NCI-H146 treated with DMSO at 0.1 percent for 48 hours (cell line): ENCODE data around the gene SMIM36.
"Not testable (repeated sequence)": the region's sequence is repeated elsewhere in the genome, so short reads cannot be mapped to it uniquely, and the experiment has no call there.

Experiments used
- DNase-seq: peaks from one replicate; lab custom pipeline; 2025; ENCODE audit not compliant: unreplicated experiment; lab: John Stamatoyannopoulos, UW

SMIM36 gene

DNA sequence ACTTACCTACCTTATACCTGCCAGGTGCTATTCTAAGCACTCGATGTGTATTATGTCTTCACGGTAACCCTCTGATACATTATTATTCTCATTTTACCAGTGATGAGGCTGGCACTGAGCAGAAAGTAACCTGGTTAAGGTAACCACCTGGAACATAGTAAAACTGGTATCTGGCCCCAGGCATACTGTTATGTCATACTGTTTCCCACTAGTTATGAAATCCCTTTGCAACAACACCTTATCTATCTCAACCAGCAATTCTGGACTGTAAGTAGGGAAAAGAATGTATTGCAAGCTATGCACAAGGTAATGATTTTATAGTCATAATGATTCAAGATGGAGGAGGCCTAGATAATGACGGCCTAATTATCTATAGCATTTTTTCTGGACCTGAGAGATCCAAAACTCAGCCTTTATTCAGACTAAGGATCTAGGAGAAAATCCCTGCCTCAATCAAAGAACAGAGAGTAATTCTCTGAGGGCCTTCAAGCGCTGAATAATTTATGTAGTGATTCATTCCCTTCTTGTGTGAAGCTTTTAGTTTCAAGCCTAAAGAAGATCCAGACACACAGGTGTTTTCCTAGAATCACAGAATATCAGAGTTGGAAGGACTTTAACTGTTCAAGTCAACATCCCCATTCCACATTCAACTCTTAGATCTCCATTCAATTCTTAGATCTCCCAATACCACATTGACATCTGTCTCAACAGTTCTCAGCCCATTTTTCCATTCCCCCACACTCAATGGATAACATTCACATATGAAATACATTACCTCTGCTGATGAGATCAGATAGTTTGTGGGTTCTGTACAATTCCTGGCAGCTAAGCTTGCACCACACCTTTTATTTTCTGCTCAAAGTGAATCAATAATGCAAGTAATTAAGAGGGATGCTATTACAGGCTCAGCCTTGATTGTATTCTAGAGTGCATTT is 74.8 kb downstream of the SMIM36 start:
- DNase-seq, result no peak

DNA sequence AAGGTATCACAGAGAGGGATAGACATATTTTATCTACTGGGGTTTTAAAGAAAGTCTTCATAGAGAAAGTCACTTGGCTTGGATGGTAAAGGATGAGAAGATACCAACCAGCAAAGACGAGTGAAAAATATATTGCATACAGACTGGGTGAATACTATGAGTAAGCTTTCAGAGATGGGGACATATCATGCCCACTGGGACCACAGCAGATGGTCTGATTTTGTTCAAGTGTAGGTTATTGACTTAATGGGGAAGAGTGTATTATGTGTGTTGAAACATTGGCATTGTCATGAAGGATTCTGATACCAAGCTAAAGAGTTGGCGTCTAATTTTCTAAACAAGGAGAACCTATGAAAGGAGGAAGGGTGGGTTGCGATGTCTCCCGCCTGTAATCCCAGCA is 75.8 kb downstream of the SMIM36 start:
- DNase-seq, result no peak

DNA sequence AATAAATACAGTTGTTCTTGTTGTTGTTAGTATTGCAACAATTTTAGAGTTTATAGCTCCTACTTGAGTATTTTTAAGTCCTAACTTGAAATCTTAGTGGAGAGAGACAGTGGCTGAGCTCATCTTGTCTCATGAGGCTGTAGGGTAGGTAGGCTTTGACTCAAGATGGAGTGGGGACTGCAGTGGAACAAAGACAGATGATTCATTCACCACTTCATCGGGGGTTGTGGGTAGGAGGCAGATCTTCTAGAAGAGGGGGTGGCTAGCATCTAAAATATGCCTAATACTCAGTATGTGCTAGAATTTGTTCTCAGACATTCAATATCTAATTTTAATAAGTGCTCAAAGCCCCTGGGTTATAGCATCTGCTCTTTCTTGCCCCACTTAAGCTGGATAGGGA is 76.5 kb downstream of the SMIM36 start:
- DNase-seq, result no peak

DNA sequence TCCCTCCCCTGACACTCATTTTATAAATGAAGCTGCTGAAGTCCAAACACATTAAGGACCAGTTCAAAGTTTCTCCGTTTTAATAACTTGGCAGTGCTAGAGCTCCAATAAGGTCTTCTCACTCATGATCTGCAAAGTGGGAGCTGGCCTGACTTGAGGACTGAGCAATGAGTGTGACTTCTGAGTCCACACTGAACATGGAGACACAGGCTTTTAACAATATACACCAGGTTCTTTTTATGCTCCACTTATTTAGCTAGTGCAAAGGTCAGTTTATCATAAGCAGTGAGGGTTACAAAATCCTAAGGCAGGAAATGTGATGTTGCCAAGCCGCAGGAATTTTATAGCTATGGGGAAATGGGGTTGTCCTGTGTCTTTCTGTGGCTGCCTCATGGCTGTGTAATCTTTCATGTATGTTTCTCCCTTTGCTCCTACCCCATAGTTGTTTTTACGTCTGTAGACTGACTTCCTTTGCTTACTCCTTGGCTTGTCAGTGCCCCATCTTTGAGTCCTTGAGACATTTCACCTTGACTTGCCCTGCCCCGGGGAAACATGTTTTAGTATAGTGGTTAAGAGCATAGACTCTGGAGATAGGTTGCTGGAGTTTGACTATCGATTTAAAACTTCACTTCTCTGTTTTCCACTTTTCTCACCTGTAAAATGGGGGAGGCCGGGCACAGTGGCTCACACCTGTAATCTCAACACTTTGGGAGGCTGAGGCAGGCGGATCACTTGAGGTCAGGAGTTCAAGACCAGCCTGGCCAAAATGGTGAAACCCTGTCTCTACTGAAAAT is 77.4 kb downstream of the SMIM36 start:
- DNase-seq, result no peak

DNA sequence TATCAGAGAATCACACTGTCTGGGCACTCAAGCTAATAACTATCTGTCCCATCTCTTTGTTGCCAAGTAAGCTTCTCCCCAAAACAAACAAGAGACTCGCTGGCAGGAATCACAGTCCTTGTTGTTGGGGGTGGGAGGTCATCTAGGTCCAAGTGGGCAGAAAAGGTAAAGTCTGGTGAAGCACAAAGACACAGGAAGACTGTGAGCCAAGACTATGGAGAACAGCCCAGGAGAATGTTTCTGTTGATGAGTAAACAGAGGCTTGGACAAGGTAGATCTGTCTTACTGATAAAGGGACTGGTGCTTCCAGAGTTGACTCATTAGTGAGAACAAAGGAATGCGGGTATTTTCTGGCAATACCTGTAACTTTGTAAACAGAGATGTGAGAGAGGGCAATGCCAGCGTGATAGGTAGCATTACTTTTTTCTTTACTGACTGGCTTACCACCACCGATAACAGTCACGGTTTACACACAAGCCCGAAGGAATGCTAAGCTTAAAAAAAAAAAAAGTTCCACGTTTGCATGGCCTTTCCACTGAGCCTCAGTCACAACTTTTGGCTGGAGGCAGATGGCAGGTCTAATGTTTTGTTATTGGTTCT is 78.1 kb downstream of the SMIM36 start:
- no peak for DNase-seq

DNA sequence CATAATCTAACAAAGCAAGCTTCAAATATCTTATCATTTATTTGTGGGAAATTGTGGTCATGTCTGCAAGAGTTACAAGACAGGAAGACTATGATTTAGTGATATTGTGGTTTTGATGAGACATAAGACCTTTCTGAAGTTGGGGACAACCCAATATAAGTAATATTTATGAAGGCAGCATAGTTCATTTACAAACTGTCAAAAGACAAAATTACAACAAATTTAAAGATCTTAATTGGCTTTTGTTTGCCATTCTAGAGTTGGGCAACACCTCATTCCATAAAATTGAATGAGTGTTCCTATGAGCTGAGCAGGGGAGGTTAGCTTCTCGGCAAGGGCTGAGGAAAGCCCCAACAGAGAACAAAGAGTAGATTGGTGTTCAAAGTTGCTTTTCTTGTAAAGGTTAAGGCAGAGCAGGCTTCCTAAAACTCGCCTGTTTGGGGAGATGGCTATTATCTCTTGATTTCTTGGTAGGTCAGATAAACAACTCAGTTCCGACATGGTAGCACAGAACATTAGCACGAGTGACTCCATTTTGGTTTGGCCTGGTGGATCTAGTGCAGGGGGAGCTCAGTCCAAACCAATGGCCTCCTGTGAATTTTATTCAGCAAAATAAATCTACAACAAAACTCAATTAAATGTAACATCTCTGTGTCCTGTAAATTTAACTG is 78.8 kb downstream of the SMIM36 start:
- no peak for DNase-seq

DNA sequence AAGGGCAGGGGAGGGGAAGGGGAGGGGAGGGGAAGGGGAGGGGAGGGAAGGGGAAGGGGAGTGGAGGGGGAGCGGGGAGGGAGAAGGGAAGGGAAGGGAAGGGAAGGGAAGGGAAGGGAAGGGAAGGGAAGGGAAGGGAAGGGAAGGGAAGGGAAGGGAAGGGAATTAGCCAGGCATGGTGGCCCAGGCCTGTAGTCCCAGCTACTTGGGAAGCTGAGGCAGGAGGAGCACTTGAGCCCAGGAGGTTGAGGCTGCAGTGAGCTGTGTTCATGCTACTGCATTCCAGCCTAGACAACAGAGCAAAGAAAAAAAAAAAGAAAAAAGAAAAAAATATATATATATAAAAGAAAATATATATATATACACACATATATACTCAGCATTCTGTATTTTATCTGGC is 79.3 kb downstream of the SMIM36 start:
- DNase-seq, result not testable (repeated sequence)

DNA sequence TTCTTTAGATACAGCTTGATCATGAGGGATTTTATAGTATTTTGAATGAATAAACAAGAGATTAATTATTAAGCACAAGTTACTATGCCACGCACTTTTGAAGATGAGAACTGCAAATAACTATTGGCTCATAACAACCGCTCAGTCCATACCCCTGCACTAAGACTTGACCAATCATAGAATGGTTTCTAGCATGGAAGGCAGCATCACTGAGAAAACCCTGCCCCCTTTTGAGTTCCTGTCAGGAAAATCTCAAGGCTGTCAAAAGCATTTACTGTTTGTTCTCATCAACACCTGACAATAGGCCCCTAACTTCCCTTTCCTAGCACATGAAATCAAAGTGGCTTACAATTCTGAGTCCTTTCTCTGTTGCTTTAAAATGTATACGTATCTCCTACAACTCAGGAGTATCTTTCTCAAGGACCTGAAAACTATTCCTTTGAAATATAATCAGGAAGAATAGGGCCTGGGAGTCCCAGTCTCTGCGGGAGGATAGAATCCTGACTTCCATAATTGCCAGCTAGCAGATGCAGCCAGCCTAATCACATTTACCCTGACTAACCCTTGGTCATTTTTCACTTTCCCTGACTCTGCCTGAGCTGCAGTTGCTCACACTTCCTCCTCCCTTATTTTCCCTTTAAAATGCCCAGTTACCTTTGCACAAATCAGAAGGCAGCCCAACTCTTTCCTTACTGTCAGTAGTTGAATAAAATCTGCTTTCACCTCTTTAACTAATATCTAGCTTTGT is 80.5 kb downstream of the SMIM36 start:
- DNase-seq, result no peak

DNA sequence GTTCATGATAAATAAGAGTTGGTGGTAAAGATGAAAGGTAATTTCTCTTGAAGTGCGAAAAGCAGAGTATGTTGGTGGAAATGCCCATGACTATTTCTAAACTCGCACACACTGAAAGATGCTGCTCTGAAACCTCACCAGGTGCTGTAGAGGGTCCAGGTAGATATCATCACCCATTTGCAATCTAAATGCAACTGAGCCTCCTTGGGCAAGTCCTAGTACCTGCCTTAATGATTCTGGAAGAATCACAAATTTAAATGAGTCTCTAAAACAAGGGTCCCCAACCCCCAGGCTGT is 83.7 kb downstream of the SMIM36 start:
- no peak for DNase-seq

DNA sequence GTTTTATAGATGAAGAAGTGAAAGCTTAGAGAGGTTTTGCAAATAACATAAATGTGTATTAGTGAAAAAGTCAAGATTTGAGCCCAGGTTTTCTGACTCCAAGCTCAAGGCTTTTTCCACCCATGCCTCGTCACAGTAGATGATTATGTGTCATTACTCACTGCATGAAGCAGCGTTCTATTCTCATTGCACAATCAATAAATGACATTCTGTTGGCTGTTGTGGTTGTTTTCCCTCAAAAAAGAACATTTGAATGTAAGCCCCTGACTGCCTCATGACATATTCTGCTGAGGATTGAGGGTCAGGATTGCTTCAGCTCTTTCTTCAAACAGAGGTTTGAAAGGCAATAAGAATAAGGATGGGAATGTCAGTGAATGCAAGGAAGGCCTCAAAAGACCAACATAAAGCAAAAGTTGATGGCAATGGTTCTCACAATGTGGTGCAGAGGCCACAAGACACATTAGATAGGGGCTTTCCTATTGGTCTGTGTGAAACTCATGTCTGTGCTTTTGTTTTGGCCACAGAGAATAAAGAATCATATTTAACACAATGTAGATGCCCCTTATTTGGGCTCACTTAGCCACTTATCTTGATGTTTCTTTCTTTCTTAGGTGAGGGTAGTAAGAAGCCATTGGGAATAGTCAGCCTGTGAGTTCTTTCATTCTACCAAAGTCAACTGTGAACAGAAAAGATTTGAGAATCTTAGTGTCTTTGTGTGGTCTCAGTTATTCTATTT is 84.2 kb downstream of the SMIM36 start:
- no peak for DNase-seq

DNA sequence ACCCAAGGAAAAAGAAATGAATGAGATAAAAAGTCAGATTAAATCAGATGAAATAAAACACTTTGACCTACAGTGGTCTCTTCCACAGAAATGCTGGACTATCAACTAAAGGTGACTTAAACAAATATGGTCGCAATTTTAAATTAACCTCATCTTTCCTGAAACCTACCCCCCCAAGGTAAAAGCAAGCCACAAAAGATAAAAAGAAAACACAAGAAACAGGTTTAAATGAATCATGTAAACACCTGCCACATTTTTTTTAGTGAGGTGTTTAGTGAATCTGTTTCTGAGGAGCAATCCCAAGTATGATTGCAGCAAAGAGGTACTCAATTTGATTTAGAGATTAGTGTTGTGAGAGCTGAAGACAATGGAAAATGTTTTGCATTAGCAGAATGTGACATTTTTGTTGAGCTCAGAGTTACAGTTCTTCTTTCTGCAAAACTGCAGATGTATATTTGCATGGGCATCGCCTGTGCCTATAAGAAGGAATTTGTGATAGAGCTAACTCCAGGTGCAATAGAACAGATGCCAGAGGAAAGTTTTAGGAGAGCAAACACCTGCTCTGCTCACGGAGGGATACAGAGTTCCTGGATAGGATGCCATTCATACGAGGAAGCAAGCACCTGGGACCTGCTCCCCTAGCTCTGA is 86.2 kb downstream of the SMIM36 start:
- no peak for DNase-seq

DNA sequence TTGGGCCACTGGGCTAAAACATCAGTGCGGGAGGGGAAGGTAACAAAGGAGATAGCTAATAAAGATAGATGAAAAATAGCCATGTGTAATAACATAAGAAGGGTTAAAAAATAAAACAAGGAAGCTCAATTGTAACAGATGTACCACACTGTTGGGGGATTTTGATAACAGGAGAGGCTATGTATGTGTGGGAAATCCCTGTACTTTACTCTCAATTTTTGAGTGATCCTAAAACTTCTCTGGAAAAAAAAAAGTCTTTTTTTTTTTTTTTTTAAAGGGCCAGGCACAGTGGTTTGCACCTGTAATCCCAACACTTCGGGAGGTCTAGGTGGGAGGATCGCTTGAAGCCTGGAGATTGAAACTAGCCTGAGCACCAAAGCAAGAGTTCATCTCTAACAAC is 87.7 kb downstream of the SMIM36 start:
- DNase-seq, result no peak

DNA sequence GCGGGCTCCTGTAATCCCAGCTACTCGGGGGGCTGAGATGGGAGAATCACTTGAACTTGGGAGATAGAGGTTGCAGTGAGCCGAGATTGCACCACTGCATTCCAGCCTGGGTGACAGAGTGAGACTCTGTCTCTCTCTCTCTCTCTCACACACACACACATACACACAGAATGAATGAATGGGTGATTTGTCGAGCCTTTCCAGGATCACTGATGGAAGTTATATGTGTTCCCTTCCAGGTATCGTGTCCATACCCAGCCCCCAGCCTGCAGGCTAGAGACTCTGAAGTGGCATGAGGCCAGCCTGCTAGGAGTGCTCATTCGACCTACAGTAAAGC is 88.5 kb downstream of the SMIM36 start:
- DNase-seq, result not testable (repeated sequence)

DNA sequence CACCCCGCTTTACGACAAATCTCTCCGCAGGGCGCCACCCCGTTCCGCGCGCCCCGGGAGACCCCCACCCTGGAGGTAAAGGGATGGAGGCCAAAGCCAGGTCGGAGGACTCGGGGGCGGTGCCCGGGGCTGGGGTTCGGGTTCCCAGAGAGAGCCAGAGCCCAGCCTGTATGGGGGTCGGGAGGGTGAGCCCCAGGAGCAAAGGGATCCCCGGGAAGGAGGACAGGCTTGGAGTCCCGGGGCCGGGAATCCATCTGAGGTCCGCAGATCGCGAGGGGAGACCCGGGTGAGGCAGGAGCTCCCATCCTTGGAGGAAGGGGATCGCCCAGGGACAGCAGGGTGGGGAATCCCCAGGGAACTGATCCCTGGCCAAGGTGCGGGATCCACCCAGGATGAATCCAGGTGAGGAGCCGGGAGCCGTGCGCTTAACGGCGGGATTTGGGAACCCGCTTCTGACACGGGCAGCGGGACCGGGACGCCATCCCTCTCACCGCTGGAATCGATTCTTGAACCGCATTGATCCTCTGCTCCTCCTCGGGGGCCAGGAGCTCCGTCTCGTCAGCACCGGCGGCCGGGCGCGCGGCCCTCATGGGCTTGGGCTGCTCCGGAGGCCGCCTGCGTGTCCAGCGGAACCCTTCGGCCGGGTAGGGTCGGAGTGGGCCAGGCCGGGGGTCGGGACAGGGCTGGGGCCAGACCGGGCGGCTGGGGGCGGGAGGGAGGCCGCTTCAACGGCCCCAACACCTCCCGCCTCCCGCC is 89.9 kb downstream of the SMIM36 start, which contains the start of gene MMD:
TSS of gene MMD (minus strand) at position 657 of the 756 bp plus-strand sequence. CDS start at position 517, 140 bp downstream.
- peak; percentile 66 for DNase-seq

DNA sequence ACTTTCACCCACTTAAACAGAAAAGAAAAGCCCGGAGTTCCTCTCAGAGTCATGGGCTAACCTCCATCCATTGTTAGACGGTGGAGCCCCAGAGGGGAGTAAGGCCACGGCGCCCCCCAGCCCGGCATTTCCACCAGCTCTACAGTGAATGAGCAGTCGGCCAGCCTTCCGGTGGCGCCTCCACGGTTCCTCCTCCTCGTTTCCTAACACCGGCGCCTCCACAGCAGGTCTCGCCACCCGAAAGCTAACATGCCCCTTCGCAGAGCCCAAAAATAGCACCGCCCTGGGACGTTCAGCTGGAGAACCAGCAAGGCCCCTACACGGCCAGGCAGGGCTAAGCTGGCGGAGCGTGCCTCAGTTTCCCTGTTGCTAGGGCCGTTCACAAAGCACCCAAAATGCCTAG is 90.5 kb downstream of the SMIM36 start:
- DNase-seq, result no peak

DNA sequence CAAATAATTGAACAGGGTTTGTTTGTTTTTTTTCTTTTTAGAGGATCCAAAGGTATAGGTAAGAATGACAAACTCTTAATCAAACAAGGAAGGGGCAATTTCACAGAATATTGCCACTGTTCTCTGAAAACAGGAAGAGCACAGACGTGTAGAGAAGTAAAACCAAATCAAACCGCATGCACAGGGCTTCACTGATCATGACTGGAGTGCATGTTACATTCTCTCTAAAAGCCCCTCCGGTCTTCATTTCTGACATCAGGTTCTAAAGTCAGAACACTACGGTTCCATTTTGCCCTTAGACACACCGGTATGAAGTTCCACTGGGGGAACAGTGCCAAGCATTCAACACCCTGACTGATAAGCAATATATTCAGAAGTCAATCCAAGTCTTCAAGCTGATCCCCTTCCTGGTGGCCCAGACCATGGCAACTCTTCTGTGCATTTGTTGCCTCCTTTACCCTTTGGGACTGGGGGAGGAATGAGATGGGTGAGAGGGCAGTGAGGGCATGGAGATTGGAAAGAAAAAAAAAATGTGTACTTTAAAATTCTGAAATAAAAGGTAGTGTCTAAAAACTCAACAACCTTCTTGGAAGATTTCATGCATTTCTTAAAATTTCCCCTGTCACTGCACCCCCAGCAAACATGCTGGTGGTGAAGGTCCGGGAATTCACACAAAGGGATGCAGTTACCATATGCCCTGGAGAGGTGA is 91.0 kb downstream of the SMIM36 start:
- DNase-seq, result no peak

DNA sequence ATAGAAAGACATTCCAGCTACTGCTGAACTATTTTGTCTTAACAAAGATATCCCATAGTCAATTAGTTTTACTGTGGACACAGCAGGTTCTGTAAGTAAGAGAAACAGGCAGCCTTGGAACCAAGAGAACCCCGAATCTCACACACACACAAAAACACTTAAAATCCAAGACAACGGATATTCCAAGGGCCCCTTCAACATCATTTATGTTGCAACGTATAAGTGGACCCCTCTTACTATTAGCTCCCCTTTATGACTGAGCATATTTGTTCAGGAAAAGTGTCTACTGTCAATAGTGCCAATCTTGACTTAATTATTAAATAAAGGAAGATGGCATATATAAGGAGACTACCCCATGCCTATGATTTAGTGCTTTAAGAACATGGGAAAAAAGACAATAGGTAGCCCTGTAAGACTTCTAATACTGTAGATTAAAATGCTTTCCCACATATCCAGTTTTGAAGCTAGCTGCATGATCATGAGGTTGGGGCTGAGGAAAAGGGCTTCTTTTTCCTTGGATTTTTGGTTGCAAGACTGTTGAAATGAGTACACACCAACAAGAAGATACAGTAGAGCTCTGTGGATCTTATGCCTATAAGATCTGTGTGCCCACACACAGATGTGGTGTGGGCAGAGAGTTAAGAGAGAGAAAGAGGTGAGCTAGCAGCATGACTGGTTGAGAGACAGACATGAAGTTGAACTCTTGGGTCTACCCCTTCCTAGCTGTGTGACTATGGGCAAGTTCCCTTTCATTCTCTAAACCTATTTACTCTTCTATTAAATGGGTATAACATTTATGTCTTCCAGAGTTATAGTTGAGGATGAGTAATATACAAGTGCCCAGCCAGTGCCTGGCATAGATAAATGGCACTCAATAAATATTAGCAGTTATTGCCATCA is 92.6 kb downstream of the SMIM36 start:
- no peak for DNase-seq
